SK-N-SH (cell line): Measurements from ENCODE around the gene VAMP8. TPM values are rescaled to one million over a fixed set of nuclear protein-coding genes. Genes with fewer than 3 reads are reported as not detected.

Source experiments
- CTCF ChIA-PET: fragments of 300-600, 350-600 bp; formaldehyde crosslinking; extraction: SDS; loops from one replicate; lab custom pipeline; 2021; lab: Yijun Ruan, JAX
- POLR2A ChIA-PET: fragments of 350-600 bp; sonication (Branson Sonifier 250); formaldehyde crosslinking; extraction: SDS; loops from one replicate; lab custom pipeline; 2020; ENCODE audit warnings: antibody characterized with exemption, inconsistent platforms; lab: Yijun Ruan, JAX
- DNase-seq: peaks from one replicate; pipeline ENCODE4 v3.0.0; 2012
- H2AFZ ChIP-seq: fragments of 200-600 bp; sonication (generic); 2 replicates; pipeline ENCODE4 v1.8.1; 2016; ENCODE audit warnings: antibody characterized with exemption, mild to moderate bottlenecking, low read depth
- H3F3A ChIP-seq: fragments of 200-600 bp; sonication (generic); replicated peaks from 2 replicates; pipeline ENCODE3; 2016; ENCODE audit warnings: antibody characterized with exemption, mild to moderate bottlenecking; ENCODE audit not compliant: insufficient read depth
- H3K27ac ChIP-seq, 2 experiments: fragments of 200-500 bp in 1 of 2; fragments of 200-600 bp in 1 of 2; sonication (Bioruptor generic) in 1 of 2; sonication (generic), shearing (Covaris generic) in 1 of 2; 2 replicates each; pipeline versions ENCODE4 v1.5.1 to v1.6.1; 2014 to 2016; ENCODE audit warnings: low read depth in 2 of 2, inconsistent platforms in 1 of 2, low read length in 1 of 2, mild to moderate bottlenecking in 1 of 2, mixed read lengths in 1 of 2
- H3K27me3 ChIP-seq: fragments of 200-600 bp; sonication (generic), shearing (Covaris generic); 2 replicates; pipeline ENCODE4 v1.6.1; 2016; ENCODE audit warnings: mixed run types; ENCODE audit not compliant: insufficient read depth
- H3K36me3 ChIP-seq, 2 experiments: fragments of 200-500 bp in 1 of 2; fragments of 200-600 bp in 1 of 2; sonication (Bioruptor generic) in 1 of 2; sonication (generic) in 1 of 2; replicated peaks in 1 of 2; 2 replicates each; pipeline versions ENCODE3 to v1.5.1; 2014 to 2016; ENCODE audit warnings: low read length in 1 of 2, mild to moderate bottlenecking in 1 of 2; ENCODE audit not compliant: insufficient read depth in 2 of 2, control insufficient read depth in 1 of 2
- H3K4me1 ChIP-seq, 2 experiments: fragments of 200-500 bp in 1 of 2; fragments of 200-600 bp in 1 of 2; sonication (Bioruptor generic) in 1 of 2; sonication (generic), shearing (Covaris generic) in 1 of 2; 2 replicates each; pipeline versions ENCODE4 v1.5.1 to v1.6.1; 2014 to 2016; ENCODE audit warnings: low read depth in 1 of 2, low read length in 1 of 2, mixed run types in 1 of 2; ENCODE audit not compliant: insufficient read depth in 2 of 2, control insufficient read depth in 1 of 2
- H3K4me2 ChIP-seq: fragments of 200-600 bp; sonication (generic), shearing (Covaris generic); 2 replicates; pipeline ENCODE4 v1.6.1; 2017; ENCODE audit warnings: mixed run types
- H3K4me3 ChIP-seq, 2 experiments: fragments of 200-500 bp in 1 of 2; fragments of 200-600 bp in 1 of 2; sonication (Bioruptor generic) in 1 of 2; sonication (generic), shearing (Covaris generic) in 1 of 2; 2 replicates each; pipeline versions ENCODE4 v1.5.1 to v1.8.1; 2014 to 2016; ENCODE audit warnings: low read depth in 2 of 2, inconsistent platforms in 1 of 2, low read length in 1 of 2, mild to moderate bottlenecking in 1 of 2, mixed read lengths in 1 of 2, moderate library complexity in 1 of 2
- H3K79me2 ChIP-seq: fragments of 200-600 bp; sonication (generic); 2 replicates; pipeline ENCODE4 v1.8.1; 2017; ENCODE audit warnings: mild to moderate bottlenecking; ENCODE audit not compliant: insufficient read depth
- H3K9ac ChIP-seq: fragments of 200-600 bp; sonication (generic); 2 replicates; pipeline ENCODE4 v1.6.1; 2017; ENCODE audit warnings: mixed run types
- H3K9me2 ChIP-seq: fragments of 200-600 bp; sonication (generic); 2 replicates; pipeline ENCODE4 v1.6.1; 2017; ENCODE audit warnings: mixed run types
- H3K9me3 ChIP-seq: fragments of 200-600 bp; sonication (generic); 2 replicates; pipeline ENCODE4 v1.6.1; 2017; ENCODE audit warnings: mixed run types, mild to moderate bottlenecking, moderate library complexity
- H4K20me1 ChIP-seq: fragments of 200-600 bp; sonication (generic); 2 replicates; pipeline ENCODE4 v1.6.1; 2017; ENCODE audit warnings: mild to moderate bottlenecking, mixed run types; ENCODE audit not compliant: insufficient read depth
- CHD2 ChIP-seq: fragments of 150-350 bp; IDR thresholded peaks from 2 replicates; pipeline ENCODE4 v1.6.1; 2018; ENCODE audit warnings: low read length; ENCODE audit not compliant: partially characterized antibody
- EZH2phosphoT487 ChIP-seq: fragments of 200-600 bp; sonication (generic); IDR thresholded peaks from 2 replicates; pipeline ENCODE4 v1.6.1; 2017; ENCODE audit warnings: low read depth, mixed run types, mild to moderate bottlenecking, antibody characterized with exemption, moderate library complexity, borderline replicate concordance
- FOSL2 ChIP-seq: IDR thresholded peaks from 2 replicates; pipeline ENCODE4 v1.4.0; 2012; ENCODE audit warnings: low read depth, mild to moderate bottlenecking, moderate library complexity, borderline replicate concordance
- FOXM1 ChIP-seq: IDR thresholded peaks from 2 replicates; pipeline ENCODE4 v1.4.0; 2012; ENCODE audit warnings: low read depth, mild to moderate bottlenecking
- GABPA ChIP-seq: IDR thresholded peaks from 2 replicates; pipeline ENCODE4 v1.4.0; 2012; ENCODE audit warnings: low read depth, mild to moderate bottlenecking
- MEF2A ChIP-seq: IDR thresholded peaks from 2 replicates; pipeline ENCODE4 v1.4.0; 2012; ENCODE audit warnings: low read depth, borderline replicate concordance
- MXI1 ChIP-seq: IDR thresholded peaks from 2 replicates; pipeline ENCODE4 v1.6.1; 2012; ENCODE audit warnings: mild to moderate bottlenecking, low read depth, low read length, improper control_type of control experiment
- NFIC ChIP-seq: IDR thresholded peaks from 2 replicates; pipeline ENCODE4 v1.4.0; 2012; ENCODE audit warnings: borderline replicate concordance
- POLR2AphosphoS5 ChIP-seq: IDR thresholded peaks from 2 replicates; pipeline ENCODE4 v1.6.1; 2012; ENCODE audit warnings: low read depth, low read length
- RCOR1 ChIP-seq: fragments of 150-350 bp; IDR thresholded peaks from 2 replicates; pipeline ENCODE4 v1.6.1; 2017; ENCODE audit warnings: antibody characterized with exemption, low read length
- REST ChIP-seq: IDR thresholded peaks from 2 replicates; pipeline ENCODE4 v1.6.1; 2012; ENCODE audit warnings: mild to moderate bottlenecking, low read depth, low read length, moderate library complexity
- RFX5 ChIP-seq: IDR thresholded peaks from 2 replicates; pipeline ENCODE4 v1.6.1; 2012; ENCODE audit warnings: mild to moderate bottlenecking, improper control_type of control experiment, low read length
- RXRA ChIP-seq: IDR thresholded peaks from 2 replicates; pipeline ENCODE4 v1.4.0; 2012; ENCODE audit warnings: low read depth, mild to moderate bottlenecking, borderline replicate concordance
- SIN3A ChIP-seq: IDR thresholded peaks from 2 replicates; pipeline ENCODE4 v1.6.1; 2012; ENCODE audit warnings: low read depth, mild to moderate bottlenecking, low read length, moderate library complexity, borderline replicate concordance
- TAF1 ChIP-seq: IDR thresholded peaks from 2 replicates; pipeline ENCODE4 v1.6.1; 2012; ENCODE audit warnings: low read depth, mild to moderate bottlenecking, low read length, moderate library complexity, borderline replicate concordance
- TEAD4 ChIP-seq: IDR thresholded peaks from 2 replicates; pipeline ENCODE4 v1.4.0; 2012; ENCODE audit warnings: mild to moderate bottlenecking, borderline replicate concordance; ENCODE audit not compliant: insufficient read depth
- USF1 ChIP-seq: IDR thresholded peaks from 2 replicates; pipeline ENCODE4 v1.4.0; 2012; ENCODE audit warnings: low read depth, borderline replicate concordance
- YY1 ChIP-seq: IDR thresholded peaks from 2 replicates; pipeline ENCODE4 v1.4.0; 2012; ENCODE audit warnings: low read depth, mild to moderate bottlenecking
- WGBS: methylation state at CpG from one replicate; pipeline ENCODE4 v1.1.6; 2017; ENCODE audit warnings: low lambda C conversion rate; 5-methylcytosine and 5-hydroxymethylcytosine counted together
- polyA plus RNA-seq, 3 experiments: library from polyadenylated mRNA; depleted of rRNA; stranded (reverse); fragments of >200 nt; gene quantifications; 2 replicates each; pipeline ENCODE4 v1.2.3, GENCODE V29; 2012
- TF ChIP-seq, protein P1 (sequence below): IDR thresholded peaks from 2 replicates; pipeline ENCODE4 v1.4.0; 2012; ENCODE audit warnings: low read depth, borderline replicate concordance
- TF ChIP-seq, protein P2 (sequence below): fragments of 150-350 bp; IDR thresholded peaks from 2 replicates; pipeline ENCODE4 v1.6.1; 2017; ENCODE audit warnings: antibody characterized with exemption, low read length, low read depth, borderline replicate concordance
- TF ChIP-seq, protein P3 (sequence below): fragments of 150-350 bp; IDR thresholded peaks from 2 replicates; pipeline ENCODE4 v1.6.1; 2016; ENCODE audit warnings: mild to moderate bottlenecking, low read depth, low read length

The VAMP8 gene
- polyA plus RNA-seq, 1 of the 3 experiments (the other 2 are of a cell fraction): 0.72 TPM

DNA sequence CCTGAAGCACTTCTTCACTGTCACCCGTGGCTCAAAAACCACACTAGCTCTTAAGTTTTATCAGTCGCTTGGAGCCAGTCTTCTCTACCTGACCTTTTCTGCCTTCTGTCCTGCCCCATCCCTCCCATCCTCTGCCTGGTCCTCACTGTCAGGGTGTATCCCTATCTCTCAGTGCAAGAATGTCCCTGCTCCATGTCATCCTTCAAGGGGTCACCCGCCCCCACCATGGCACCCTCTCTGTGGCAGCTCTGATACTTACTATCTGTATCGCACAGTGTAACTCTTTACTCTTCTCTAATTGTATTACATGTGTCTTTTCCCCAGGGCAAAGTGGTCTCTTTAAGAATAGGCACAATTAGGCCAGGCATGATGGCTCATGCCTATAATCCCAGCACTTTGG, 11.3 kb downstream of the VAMP8 start (continued):
- TF ChIP-seq, protein P1, sequence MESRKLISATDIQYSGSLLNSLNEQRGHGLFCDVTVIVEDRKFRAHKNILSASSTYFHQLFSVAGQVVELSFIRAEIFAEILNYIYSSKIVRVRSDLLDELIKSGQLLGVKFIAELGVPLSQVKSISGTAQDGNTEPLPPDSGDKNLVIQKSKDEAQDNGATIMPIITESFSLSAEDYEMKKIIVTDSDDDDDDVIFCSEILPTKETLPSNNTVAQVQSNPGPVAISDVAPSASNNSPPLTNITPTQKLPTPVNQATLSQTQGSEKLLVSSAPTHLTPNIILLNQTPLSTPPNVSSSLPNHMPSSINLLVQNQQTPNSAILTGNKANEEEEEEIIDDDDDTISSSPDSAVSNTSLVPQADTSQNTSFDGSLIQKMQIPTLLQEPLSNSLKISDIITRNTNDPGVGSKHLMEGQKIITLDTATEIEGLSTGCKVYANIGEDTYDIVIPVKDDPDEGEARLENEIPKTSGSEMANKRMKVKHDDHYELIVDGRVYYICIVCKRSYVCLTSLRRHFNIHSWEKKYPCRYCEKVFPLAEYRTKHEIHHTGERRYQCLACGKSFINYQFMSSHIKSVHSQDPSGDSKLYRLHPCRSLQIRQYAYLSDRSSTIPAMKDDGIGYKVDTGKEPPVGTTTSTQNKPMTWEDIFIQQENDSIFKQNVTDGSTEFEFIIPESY: no peak
- TF ChIP-seq MEF2A: no peak

DNA sequence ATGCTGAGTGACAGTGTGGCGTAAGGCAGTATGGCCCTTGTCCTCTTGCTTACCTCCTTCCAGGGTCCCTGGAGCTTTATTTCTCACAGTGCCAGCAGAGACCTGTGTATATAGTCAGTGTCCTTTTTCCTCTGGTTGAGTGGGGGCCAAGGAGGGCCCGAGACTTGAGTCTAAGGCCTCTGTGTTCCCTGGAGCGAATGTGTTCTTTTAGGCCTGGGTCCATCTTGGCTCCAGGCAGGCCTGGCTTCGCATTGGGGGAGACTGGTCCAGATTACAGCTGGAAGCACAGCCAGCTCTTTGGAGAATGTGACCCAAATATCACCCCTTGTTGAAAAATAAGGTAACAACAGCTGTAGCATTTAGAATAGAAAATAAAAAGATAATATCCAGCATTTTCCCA, 11.8 kb downstream of the VAMP8 start:
- Histone ChIP-seq H2AFZ (no peak overlapping the region), H3K4me2 (no peak overlapping the region), H3K36me3 (no peaks in the 10 kb centered on the region), H3K4me1 (peaks cover 10 to 11% of the 10 kb centered on the region in 2 experiments; a peak in 2 of 4 replicates), H3K9me2 (no peaks in the 10 kb centered on the region), H3F3A (no peaks in the 10 kb centered on the region), H3K9me3 (no peaks in the 10 kb centered on the region), H3K4me3 (no peak overlapping the region), H3K27ac (no peak overlapping the region), H4K20me1 (no peaks in the 10 kb centered on the region), H3K79me2 (no peaks in the 10 kb centered on the region), H3K27me3 (no peaks in the 10 kb centered on the region), H3K9ac (no peak overlapping the region)
- TF ChIP-seq RCOR1 (no peak), MXI1 (no peak), GABPA (no peak), REST (no peak), TAF1 (no peak), NFIC (no peak), CHD2 (no peak), TEAD4 (no peak), POLR2AphosphoS5 (no peak), SIN3A (no peak), EZH2phosphoT487 (no peak), FOXM1 (no peak), YY1 (no peak), FOSL2 (no peak), MEF2A (no peak), RFX5 (no peak), RXRA (no peak), USF1 (no peak)
- TF ChIP-seq, protein P2, sequence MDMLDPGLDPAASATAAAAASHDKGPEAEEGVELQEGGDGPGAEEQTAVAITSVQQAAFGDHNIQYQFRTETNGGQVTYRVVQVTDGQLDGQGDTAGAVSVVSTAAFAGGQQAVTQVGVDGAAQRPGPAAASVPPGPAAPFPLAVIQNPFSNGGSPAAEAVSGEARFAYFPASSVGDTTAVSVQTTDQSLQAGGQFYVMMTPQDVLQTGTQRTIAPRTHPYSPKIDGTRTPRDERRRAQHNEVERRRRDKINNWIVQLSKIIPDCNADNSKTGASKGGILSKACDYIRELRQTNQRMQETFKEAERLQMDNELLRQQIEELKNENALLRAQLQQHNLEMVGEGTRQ: no peak
- TF ChIP-seq, protein P3, sequence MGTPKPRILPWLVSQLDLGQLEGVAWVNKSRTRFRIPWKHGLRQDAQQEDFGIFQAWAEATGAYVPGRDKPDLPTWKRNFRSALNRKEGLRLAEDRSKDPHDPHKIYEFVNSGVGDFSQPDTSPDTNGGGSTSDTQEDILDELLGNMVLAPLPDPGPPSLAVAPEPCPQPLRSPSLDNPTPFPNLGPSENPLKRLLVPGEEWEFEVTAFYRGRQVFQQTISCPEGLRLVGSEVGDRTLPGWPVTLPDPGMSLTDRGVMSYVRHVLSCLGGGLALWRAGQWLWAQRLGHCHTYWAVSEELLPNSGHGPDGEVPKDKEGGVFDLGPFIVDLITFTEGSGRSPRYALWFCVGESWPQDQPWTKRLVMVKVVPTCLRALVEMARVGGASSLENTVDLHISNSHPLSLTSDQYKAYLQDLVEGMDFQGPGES: no peak
- CTCF ChIA-PET: interaction anchor here (1.3 kb wide), 1 partner anchor 21 kb away, joined by 3 read pairs; no protein-coding TSS in a partner anchor
- 88% methylated on average over 4 of the region's 4 CpGs for WGBS
- no peak for DNase-seq
- POLR2A ChIA-PET: no interaction called here
